ENCODE data around the gene STPG3.

GRCh38 chr9:137218212-137218753 lies 32.8 kb upstream of the STPG3 start:
- TF ChIP-seq BHLHE40 (IDR thresholded peaks at IDR 0.05; ENCODE audit: low read length), result no peak
- TF ChIP-seq CTCF (CRISPR knock-in tag; IDR thresholded peaks at IDR 0.05), result no peak
- TF ChIP-seq, protein P1, sequence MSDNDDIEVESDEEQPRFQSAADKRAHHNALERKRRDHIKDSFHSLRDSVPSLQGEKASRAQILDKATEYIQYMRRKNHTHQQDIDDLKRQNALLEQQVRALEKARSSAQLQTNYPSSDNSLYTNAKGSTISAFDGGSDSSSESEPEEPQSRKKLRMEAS (IDR thresholded peaks at IDR 0.05), result no peak
- no peak for TF ChIP-seq JUN (CRISPR knock-in tag; IDR thresholded peaks at IDR 0.05)
- no peak for TF ChIP-seq ZBTB49 (CRISPR knock-in tag; IDR thresholded peaks at IDR 0.05; ENCODE audit: borderline replicate concordance)
- no peak for TF ChIP-seq HOXD1 (CRISPR knock-in tag; IDR thresholded peaks at IDR 0.05)
- no peak for TF ChIP-seq ZMYM4 (CRISPR knock-in tag; IDR thresholded peaks at IDR 0.05)
- no peak for TF ChIP-seq EZH2 (conservative IDR thresholded peaks at IDR 0.05; ENCODE audit: low read depth, low read length)
- TF ChIP-seq SUZ12 (IDR thresholded peaks at IDR 0.05; ENCODE audit: low read depth, low read length), result no peak

Measured in HepG2 (cell line).